WTC11 (cell line): ENCODE measurements around the gene ZNF716. TPM values are rescaled to one million over a fixed set of nuclear protein-coding genes. Genes with fewer than 3 reads are reported as not detected.
"Not testable (repeated sequence)": the region's sequence is repeated elsewhere in the genome, so short reads cannot be mapped to it uniquely, and the experiment has no call there.

Experiments
- ATAC-seq: fragments of 200-7000 bp; cut with Tn5 transposase; 2 replicates; pipeline ENCODE4 v1.10.0; 2021; ENCODE audit warnings: mild to moderate bottlenecking, moderate library complexity
- CTCF ChIA-PET: fragments of 300-600 bp; sonication (Branson Sonifier 250); formaldehyde crosslinking; loops from one replicate; lab custom pipeline; 2021; ENCODE audit warnings: antibody characterized with exemption; lab: Charles Lee
- POLR2A ChIA-PET: fragments of 350-600 bp; sonication (Branson Sonifier 250); formaldehyde crosslinking; loops from one replicate; lab custom pipeline; 2021; ENCODE audit warnings: antibody characterized with exemption; lab: Charles Lee
- DNase-seq: peaks from one replicate; pipeline ENCODE4 v3.0.0; 2021; ENCODE audit warnings: low spot score
- H3K27ac Mint-ChIP-seq: 2 replicates; pipeline ENCODE4 v1.8.0; 2021; ENCODE audit warnings: mixed read lengths
- H3K27me3 Mint-ChIP-seq: 2 replicates; pipeline ENCODE4 v1.8.0; 2021; ENCODE audit warnings: low read depth, mild to moderate bottlenecking, moderate library complexity, mixed read lengths
- H3K36me3 Mint-ChIP-seq: 2 replicates; pipeline ENCODE4 v1.8.0; 2021; ENCODE audit warnings: mixed read lengths
- H3K4me1 Mint-ChIP-seq: 2 replicates; pipeline ENCODE4 v1.8.0; 2022; ENCODE audit warnings: mixed read lengths
- H3K4me3 Mint-ChIP-seq: 2 replicates; pipeline ENCODE4 v1.8.0; 2021; ENCODE audit warnings: mild to moderate bottlenecking, moderate library complexity, mixed read lengths
- H3K9me3 Mint-ChIP-seq: 2 replicates; pipeline ENCODE4 v1.8.0; 2021; ENCODE audit warnings: mixed read lengths
- E2F4 ChIP-seq: sonication (generic); formaldehyde crosslinking; IDR thresholded peaks from 2 replicates; pipeline ENCODE4 v1.8.1; 2022; ENCODE audit warnings: low read depth, mild to moderate bottlenecking, moderate library complexity, missing genetic modification reagents, borderline replicate concordance
- ELF4 ChIP-seq: sonication (generic); formaldehyde crosslinking; IDR thresholded peaks from 2 replicates; pipeline ENCODE4 v1.8.1; 2022; ENCODE audit warnings: low read depth, mild to moderate bottlenecking, moderate library complexity, missing genetic modification reagents
- FOXK1 ChIP-seq: sonication (generic); formaldehyde crosslinking; IDR thresholded peaks from 2 replicates; pipeline ENCODE4 v1.8.0; 2022; ENCODE audit warnings: mild to moderate bottlenecking, moderate library complexity, missing genetic modification reagents
- NR2C2 ChIP-seq: sonication (generic); formaldehyde crosslinking; IDR thresholded peaks from 2 replicates; pipeline ENCODE4 v1.8.0; 2022; ENCODE audit warnings: mild to moderate bottlenecking, missing genetic modification reagents
- ZNF532 ChIP-seq: fragments of 250-450 bp; sonication (Bioruptor Pico); IDR thresholded peaks from 2 replicates; pipeline ENCODE4 v1.9.0; 2021; ENCODE audit warnings: mild to moderate bottlenecking, borderline replicate concordance
- total RNA-seq: library from RNA; stranded (reverse); gene quantifications from 3 replicates; pipeline ENCODE4 v1.2.3, GENCODE V29; 2021
- TF ChIP-seq, protein P1 (sequence below): fragments of 250-450 bp; sonication (Bioruptor Pico); IDR thresholded peaks from 2 replicates; pipeline ENCODE4 v1.9.0; 2021; ENCODE audit warnings: mild to moderate bottlenecking
- TF ChIP-seq, protein P2 (sequence below): fragments of 250-450 bp; sonication (Bioruptor Pico); IDR thresholded peaks from 2 replicates; pipeline ENCODE4 v1.9.0; 2021; ENCODE audit warnings: moderate library complexity, mild to moderate bottlenecking, inconsistent platforms, borderline replicate concordance
- TF ChIP-seq, protein P3 (sequence below): sonication (generic); formaldehyde crosslinking; IDR thresholded peaks from 2 replicates; pipeline ENCODE4 v1.8.1; 2023; ENCODE audit warnings: mild to moderate bottlenecking, missing genetic modification reagents
- TF ChIP-seq, protein P4 (sequence below): sonication (generic); formaldehyde crosslinking; IDR thresholded peaks from 2 replicates; pipeline ENCODE4 v1.8.1; 2023; ENCODE audit warnings: mild to moderate bottlenecking, missing genetic modification reagents, borderline replicate concordance

ZNF716 gene
- total RNA-seq, 1 experiment from 2014 or later: not detected

DNA sequence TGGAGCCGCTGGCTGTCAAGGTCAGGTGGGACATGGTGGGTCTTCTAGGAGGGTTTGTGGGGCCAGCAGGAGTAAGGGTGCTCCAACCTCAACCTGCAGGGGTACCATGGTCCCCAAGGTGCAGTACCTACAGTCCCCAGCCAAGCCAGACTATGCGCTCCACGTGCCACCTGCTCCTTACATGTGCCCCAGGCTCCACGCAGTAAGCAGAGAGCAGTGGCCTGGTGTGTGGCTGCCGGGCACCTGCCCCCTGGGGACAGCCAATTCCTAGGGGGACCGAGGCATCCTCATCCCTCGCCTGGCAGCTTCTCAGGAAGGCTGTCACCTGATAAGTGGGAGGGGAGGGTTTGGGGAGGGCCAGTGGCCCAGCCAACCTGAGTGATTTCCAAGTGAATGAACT is 11.7 kb upstream of the ZNF716 start:
- TF ChIP-seq, protein P1, sequence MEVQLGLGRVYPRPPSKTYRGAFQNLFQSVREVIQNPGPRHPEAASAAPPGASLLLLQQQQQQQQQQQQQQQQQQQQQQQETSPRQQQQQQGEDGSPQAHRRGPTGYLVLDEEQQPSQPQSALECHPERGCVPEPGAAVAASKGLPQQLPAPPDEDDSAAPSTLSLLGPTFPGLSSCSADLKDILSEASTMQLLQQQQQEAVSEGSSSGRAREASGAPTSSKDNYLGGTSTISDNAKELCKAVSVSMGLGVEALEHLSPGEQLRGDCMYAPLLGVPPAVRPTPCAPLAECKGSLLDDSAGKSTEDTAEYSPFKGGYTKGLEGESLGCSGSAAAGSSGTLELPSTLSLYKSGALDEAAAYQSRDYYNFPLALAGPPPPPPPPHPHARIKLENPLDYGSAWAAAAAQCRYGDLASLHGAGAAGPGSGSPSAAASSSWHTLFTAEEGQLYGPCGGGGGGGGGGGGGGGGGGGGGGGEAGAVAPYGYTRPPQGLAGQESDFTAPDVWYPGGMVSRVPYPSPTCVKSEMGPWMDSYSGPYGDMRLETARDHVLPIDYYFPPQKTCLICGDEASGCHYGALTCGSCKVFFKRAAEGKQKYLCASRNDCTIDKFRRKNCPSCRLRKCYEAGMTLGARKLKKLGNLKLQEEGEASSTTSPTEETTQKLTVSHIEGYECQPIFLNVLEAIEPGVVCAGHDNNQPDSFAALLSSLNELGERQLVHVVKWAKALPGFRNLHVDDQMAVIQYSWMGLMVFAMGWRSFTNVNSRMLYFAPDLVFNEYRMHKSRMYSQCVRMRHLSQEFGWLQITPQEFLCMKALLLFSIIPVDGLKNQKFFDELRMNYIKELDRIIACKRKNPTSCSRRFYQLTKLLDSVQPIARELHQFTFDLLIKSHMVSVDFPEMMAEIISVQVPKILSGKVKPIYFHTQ: no peak
- ATAC-seq (no peak), DNase-seq (no peak)
- ChIA-PET POLR2A (no interaction called here), CTCF (no interaction called here)
- Mint-ChIP-seq H3K36me3 (peaks cover 44% of the 10 kb centered on the region), H3K4me1 (no peaks in the 10 kb centered on the region), H3K4me3 (no peak overlapping the region), H3K27me3 (no peaks in the 10 kb centered on the region; the same call in 1 of the 2 replicates), H3K27ac (no peak overlapping the region), H3K9me3 (peaks cover 44% of the 10 kb centered on the region)

GRCh38 chr7:57443567-57443966 is 6.4 kb upstream of the ZNF716 start:
- Mint-ChIP-seq H3K4me3 (no peak overlapping the region), H3K4me1 (no peaks in the 10 kb centered on the region), H3K36me3 (peaks cover 37% of the 10 kb centered on the region), H3K27me3 (peaks cover under 1% of the 10 kb centered on the region; the same call in 1 of the 2 replicates), H3K27ac (no peak overlapping the region), H3K9me3 (peaks cover 37% of the 10 kb centered on the region)
- ChIA-PET POLR2A (no interaction called here), CTCF (no interaction called here)
- TF ChIP-seq ELF4 (CRISPR knock-in tag) (no peak), E2F4 (CRISPR knock-in tag) (no peak), ZNF532 (CRISPR knock-in tag) (no peak), NR2C2 (CRISPR knock-in tag) (no peak), FOXK1 (CRISPR knock-in tag) (no peak)
- TF ChIP-seq, protein P2, sequence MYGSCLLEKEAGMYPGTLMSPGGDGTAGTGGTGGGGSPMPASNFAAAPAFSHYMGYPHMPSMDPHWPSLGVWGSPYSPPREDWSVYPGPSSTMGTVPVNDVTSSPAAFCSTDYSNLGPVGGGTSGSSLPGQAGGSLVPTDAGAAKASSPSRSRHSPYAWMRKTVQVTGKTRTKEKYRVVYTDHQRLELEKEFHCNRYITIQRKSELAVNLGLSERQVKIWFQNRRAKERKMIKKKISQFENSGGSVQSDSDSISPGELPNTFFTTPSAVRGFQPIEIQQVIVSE (CRISPR knock-in tag): no peak
- TF ChIP-seq, protein P3, sequence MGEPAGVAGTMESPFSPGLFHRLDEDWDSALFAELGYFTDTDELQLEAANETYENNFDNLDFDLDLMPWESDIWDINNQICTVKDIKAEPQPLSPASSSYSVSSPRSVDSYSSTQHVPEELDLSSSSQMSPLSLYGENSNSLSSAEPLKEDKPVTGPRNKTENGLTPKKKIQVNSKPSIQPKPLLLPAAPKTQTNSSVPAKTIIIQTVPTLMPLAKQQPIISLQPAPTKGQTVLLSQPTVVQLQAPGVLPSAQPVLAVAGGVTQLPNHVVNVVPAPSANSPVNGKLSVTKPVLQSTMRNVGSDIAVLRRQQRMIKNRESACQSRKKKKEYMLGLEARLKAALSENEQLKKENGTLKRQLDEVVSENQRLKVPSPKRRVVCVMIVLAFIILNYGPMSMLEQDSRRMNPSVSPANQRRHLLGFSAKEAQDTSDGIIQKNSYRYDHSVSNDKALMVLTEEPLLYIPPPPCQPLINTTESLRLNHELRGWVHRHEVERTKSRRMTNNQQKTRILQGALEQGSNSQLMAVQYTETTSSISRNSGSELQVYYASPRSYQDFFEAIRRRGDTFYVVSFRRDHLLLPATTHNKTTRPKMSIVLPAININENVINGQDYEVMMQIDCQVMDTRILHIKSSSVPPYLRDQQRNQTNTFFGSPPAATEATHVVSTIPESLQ (CRISPR knock-in tag): no peak
- TF ChIP-seq, protein P4, sequence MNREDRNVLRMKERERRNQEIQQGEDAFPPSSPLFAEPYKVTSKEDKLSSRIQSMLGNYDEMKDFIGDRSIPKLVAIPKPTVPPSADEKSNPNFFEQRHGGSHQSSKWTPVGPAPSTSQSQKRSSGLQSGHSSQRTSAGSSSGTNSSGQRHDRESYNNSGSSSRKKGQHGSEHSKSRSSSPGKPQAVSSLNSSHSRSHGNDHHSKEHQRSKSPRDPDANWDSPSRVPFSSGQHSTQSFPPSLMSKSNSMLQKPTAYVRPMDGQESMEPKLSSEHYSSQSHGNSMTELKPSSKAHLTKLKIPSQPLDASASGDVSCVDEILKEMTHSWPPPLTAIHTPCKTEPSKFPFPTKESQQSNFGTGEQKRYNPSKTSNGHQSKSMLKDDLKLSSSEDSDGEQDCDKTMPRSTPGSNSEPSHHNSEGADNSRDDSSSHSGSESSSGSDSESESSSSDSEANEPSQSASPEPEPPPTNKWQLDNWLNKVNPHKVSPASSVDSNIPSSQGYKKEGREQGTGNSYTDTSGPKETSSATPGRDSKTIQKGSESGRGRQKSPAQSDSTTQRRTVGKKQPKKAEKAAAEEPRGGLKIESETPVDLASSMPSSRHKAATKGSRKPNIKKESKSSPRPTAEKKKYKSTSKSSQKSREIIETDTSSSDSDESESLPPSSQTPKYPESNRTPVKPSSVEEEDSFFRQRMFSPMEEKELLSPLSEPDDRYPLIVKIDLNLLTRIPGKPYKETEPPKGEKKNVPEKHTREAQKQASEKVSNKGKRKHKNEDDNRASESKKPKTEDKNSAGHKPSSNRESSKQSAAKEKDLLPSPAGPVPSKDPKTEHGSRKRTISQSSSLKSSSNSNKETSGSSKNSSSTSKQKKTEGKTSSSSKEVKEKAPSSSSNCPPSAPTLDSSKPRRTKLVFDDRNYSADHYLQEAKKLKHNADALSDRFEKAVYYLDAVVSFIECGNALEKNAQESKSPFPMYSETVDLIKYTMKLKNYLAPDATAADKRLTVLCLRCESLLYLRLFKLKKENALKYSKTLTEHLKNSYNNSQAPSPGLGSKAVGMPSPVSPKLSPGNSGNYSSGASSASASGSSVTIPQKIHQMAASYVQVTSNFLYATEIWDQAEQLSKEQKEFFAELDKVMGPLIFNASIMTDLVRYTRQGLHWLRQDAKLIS (CRISPR knock-in tag): no peak
- DNase-seq (no peak), ATAC-seq (no peak)

GRCh38 chr7:57469186-57469828 is 19.3 kb downstream of the ZNF716 start:
- ATAC-seq, POLR2A ChIA-PET, H3K27ac Mint-ChIP-seq: not testable (repeated sequence)

DNA sequence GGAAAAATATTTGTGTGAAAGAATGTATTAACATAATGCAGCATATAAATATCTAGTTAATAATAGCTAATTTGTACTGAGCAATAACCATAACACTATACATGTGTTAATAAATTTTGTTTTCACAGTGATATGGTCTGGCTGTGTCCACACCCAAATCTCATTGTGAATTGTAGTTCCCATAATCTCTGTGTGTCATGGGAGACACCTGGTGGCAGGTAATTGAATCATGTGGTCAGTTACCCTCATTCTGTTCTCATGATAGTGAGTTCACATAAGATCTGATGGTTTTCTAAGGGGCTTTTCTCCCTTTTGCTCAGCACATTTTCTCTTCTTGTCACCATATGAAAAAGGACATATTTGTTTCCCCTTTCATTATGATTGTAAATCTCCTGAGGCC is 30.3 kb downstream of the ZNF716 start:
- POLR2A ChIA-PET, ATAC-seq, H3K27me3 Mint-ChIP-seq, DNase-seq, CTCF ChIA-PET, H3K27ac Mint-ChIP-seq, H3K4me3 Mint-ChIP-seq, H3K4me1 Mint-ChIP-seq: not testable (repeated sequence)
- Mint-ChIP-seq H3K9me3 (peaks cover 42% of the 10 kb centered on the region), H3K36me3 (peaks cover 43% of the 10 kb centered on the region)

More at GRCh38 chr7:57469186-57469828, 19.3 kb downstream of the ZNF716 start:
- CTCF ChIA-PET, H3K27me3 Mint-ChIP-seq, H3K4me1 Mint-ChIP-seq, DNase-seq, H3K4me3 Mint-ChIP-seq: not testable (repeated sequence)
- Mint-ChIP-seq H3K9me3 (peaks cover 62% of the 10 kb centered on the region), H3K36me3 (peaks cover 59% of the 10 kb centered on the region)
